VCaP (cell line): ENCODE measurements around the gene OR2H2.

Source experiments
- H3K27ac ChIP-seq: fragments of 450-650 bp; 2 replicates; pipeline ENCODE4 v1.5.1; 2017
- CTCF ChIP-seq: fragments of 450-650 bp; conservative IDR thresholded peaks from 2 replicates; pipeline ENCODE4 v1.5.1; 2017; ENCODE audit warnings: mild to moderate bottlenecking, moderate library complexity

Gene OR2H2

GRCh38 chr6:29593199-29593855, 8.4 kb downstream of the OR2H2 start:
- H3K27ac ChIP-seq, result no peak overlapping the region
- TF ChIP-seq CTCF, result no peak

GRCh38 chr6:29596381-29596900, 11.5 kb downstream of the OR2H2 start:
- no peak overlapping the region for H3K27ac ChIP-seq
- TF ChIP-seq CTCF, result no peak

GRCh38 chr6:29597184-29597583, 12.3 kb downstream of the OR2H2 start:
- no peak overlapping the region for H3K27ac ChIP-seq
- TF ChIP-seq CTCF, result no peak

GRCh38 chr6:29598172-29598747, 13.3 kb downstream of the OR2H2 start:
- H3K27ac ChIP-seq, result no peak overlapping the region
- TF ChIP-seq CTCF, result no peak

GRCh38 chr6:29602564-29603361, 17.8 kb downstream of the OR2H2 start:
- H3K27ac ChIP-seq, result no peak overlapping the region
- peak; percentile 48 for TF ChIP-seq CTCF

- TF ChIP-seq CTCF, result no peak
- no peak overlapping the region for H3K27ac ChIP-seq
Measured at GRCh38 chr6:29603456-29603855, 18.5 kb downstream of the OR2H2 start.

GRCh38 chr6:29603930-29604329, 19.0 kb downstream of the OR2H2 start:
- H3K27ac ChIP-seq, result no peak overlapping the region
- no peak for TF ChIP-seq CTCF
